ENCODE measurements around the gene COX5A.

DNA sequence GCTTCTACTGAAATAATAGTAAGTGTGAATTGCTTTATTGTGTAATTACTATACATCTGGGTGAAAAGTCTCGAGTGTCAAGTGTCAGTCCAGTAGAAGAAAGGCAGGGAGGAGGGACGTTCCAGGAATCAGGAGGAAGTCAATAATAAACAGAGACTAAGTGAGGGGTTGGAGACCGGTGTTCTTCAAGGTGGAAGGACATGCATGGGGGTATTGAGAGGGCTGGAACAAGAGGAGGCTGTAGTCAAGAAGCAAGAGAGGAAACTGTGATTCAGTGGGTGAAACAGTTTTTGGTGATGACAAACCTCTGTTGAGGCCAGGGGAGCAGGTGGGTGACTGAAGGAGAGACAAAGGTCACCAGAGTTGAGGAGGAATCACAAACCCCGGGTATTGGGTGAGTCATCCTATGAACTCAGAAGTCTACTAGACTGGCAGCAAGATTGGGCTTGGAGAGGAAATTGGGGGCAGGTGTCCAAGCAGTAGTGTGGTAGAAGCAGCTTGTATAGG is 45.9 kb upstream of the COX5A start:
- TF ChIP-seq, protein P1, sequence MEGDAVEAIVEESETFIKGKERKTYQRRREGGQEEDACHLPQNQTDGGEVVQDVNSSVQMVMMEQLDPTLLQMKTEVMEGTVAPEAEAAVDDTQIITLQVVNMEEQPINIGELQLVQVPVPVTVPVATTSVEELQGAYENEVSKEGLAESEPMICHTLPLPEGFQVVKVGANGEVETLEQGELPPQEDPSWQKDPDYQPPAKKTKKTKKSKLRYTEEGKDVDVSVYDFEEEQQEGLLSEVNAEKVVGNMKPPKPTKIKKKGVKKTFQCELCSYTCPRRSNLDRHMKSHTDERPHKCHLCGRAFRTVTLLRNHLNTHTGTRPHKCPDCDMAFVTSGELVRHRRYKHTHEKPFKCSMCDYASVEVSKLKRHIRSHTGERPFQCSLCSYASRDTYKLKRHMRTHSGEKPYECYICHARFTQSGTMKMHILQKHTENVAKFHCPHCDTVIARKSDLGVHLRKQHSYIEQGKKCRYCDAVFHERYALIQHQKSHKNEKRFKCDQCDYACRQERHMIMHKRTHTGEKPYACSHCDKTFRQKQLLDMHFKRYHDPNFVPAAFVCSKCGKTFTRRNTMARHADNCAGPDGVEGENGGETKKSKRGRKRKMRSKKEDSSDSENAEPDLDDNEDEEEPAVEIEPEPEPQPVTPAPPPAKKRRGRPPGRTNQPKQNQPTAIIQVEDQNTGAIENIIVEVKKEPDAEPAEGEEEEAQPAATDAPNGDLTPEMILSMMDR (IDR thresholded peaks at IDR 0.05), result no peak
- no peak for TF ChIP-seq EZH2 (IDR thresholded peaks at IDR 0.05; ENCODE audit: borderline replicate concordance, insufficient read depth, low read depth, low read length, poor library complexity, severe bottlenecking)
